Measurements from ENCODE around the gene CSGALNACT2. TPM values are rescaled to one million over a fixed set of nuclear protein-coding genes. Genes with fewer than 3 reads are reported as not detected.
"Not testable (repeated sequence)": the region's sequence is repeated elsewhere in the genome, so short reads cannot be mapped to it uniquely, and the experiment has no call there.

The CSGALNACT2 gene
- total RNA-seq, 1 donor from 2014 or later, result 14.8 TPM

GRCh38 chr10:43093423-43094076 lies 44.7 kb upstream of the CSGALNACT2 start:
- Mint-ChIP-seq H3K36me3 (no peaks in the 10 kb centered on the region), H3K27me3 (ENCODE audit: low read depth) (peaks cover 74% of the 10 kb centered on the region), H3K9me3 (no peaks in the 10 kb centered on the region), H3K27ac (no peak overlapping the region), H3K4me3 (no peak overlapping the region), H3K4me1 (no peaks in the 10 kb centered on the region)
- no peak for DNase-seq (ENCODE audit: low spot score in 2 of 2, unreplicated experiment in 2 of 2)
- no peak for TF ChIP-seq CTCF (IDR thresholded peaks at IDR 0.05; ENCODE audit: unreplicated experiment)

- DNase-seq (ENCODE audit: low spot score in 2 of 2, unreplicated experiment in 2 of 2), result no peak
- TF ChIP-seq CTCF (IDR thresholded peaks at IDR 0.05; ENCODE audit: unreplicated experiment), result no peak
- Mint-ChIP-seq H3K36me3 (no peaks in the 10 kb centered on the region), H3K4me1 (no peaks in the 10 kb centered on the region), H3K4me3 (no peak overlapping the region), H3K27ac (no peak overlapping the region), H3K27me3 (ENCODE audit: low read depth) (peaks cover 71% of the 10 kb centered on the region), H3K9me3 (no peaks in the 10 kb centered on the region)
Measured at GRCh38 chr10:43094085-43094484, 44.2 kb upstream of the CSGALNACT2 start.

GRCh38 chr10:43099339-43099738 lies 38.9 kb upstream of the CSGALNACT2 start:
- not testable (repeated sequence) for H3K36me3 Mint-ChIP-seq; H3K27ac Mint-ChIP-seq; H3K9me3 Mint-ChIP-seq; H3K4me3 Mint-ChIP-seq; DNase-seq (ENCODE audit: low spot score in 2 of 2, unreplicated experiment in 2 of 2); H3K4me1 Mint-ChIP-seq
- H3K27me3 Mint-ChIP-seq (ENCODE audit: low read depth), result peaks cover 65% of the 10 kb centered on the region

DNA sequence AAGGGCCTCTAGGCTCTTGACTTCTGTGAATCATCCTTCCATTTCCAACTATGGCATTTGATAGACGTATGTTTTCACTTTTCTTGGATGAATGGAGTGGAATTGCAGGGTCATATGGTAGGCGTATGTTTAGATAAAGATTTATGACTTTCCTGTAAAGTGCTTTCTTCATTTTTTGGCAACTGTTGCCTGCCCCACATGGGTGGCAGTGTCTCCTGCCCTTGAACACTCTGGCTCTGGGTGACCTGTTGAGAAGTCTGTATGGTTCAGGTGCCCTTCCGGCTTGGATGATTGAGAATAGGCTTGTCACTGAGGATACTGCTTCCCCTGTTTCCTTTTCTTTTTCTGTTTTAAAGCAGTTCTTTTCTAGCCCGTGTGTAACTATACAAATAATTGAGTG lies 38.3 kb upstream of the CSGALNACT2 start:
- no peaks in the 10 kb centered on the region for H3K9me3 Mint-ChIP-seq
- H3K4me1 Mint-ChIP-seq, result peaks cover under 1% of the 10 kb centered on the region
- DNase-seq (ENCODE audit: low spot score in 2 of 2, unreplicated experiment in 2 of 2), result no peak
- no peak for TF ChIP-seq CTCF (IDR thresholded peaks at IDR 0.05; ENCODE audit: unreplicated experiment)
- H3K27me3 Mint-ChIP-seq (ENCODE audit: low read depth), result peaks cover 64% of the 10 kb centered on the region
- H3K36me3 Mint-ChIP-seq, result no peaks in the 10 kb centered on the region
- no peak overlapping the region for H3K4me3 Mint-ChIP-seq
- H3K27ac Mint-ChIP-seq, result no peak overlapping the region

GRCh38 chr10:43100366-43100765 lies 37.9 kb upstream of the CSGALNACT2 start:
- no peak for DNase-seq (ENCODE audit: low spot score in 2 of 2, unreplicated experiment in 2 of 2)
- Mint-ChIP-seq H3K9me3 (no peaks in the 10 kb centered on the region), H3K4me3 (no peak overlapping the region), H3K27ac (no peak overlapping the region), H3K36me3 (no peaks in the 10 kb centered on the region), H3K4me1 (peaks cover 4% of the 10 kb centered on the region), H3K27me3 (ENCODE audit: low read depth) (peaks cover 67% of the 10 kb centered on the region)
- no peak for TF ChIP-seq CTCF (IDR thresholded peaks at IDR 0.05; ENCODE audit: unreplicated experiment)

DNA sequence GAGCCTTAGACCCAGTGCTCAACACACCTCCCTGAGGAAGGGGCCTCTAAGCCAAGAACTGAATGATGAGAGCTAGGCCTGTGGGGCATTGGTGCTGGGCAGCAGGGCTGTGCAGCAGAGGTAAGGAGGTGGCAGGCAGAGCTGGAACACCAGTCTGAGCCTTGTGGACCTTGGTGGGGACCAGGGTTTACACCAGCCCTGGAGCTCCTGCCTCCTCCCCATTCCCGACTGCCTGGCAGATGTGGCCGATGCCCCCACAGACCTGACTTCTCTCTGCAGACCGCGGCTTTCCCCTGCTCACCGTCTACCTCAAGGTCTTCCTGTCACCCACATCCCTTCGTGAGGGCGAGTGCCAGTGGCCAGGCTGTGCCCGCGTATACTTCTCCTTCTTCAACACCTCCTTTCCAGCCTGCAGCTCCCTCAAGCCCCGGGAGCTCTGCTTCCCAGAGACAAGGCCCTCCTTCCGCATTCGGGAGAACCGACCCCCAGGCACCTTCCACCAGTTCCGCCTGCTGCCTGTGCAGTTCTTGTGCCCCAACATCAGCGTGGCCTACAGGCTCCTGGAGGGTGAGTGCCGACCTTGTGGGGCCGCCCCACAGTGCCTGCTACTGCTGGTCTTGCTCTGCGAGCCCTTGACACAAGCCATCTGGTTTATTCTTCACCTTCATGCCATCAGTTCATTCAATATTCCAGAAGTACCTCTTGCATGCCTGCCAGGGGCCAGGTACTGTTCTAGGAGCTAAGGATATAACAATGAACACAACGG lies 36.0 kb upstream of the CSGALNACT2 start:
- no peak for DNase-seq (ENCODE audit: low spot score in 2 of 2, unreplicated experiment in 2 of 2)
- TF ChIP-seq CTCF (IDR thresholded peaks at IDR 0.05; ENCODE audit: unreplicated experiment), result no peak
- Mint-ChIP-seq H3K27me3 (ENCODE audit: low read depth) (peaks cover 58% of the 10 kb centered on the region), H3K9me3 (no peaks in the 10 kb centered on the region), H3K36me3 (no peaks in the 10 kb centered on the region), H3K27ac (no peak overlapping the region), H3K4me3 (no peak overlapping the region), H3K4me1 (peaks cover 4% of the 10 kb centered on the region)
